OCI-LY3 (cell line): Measurements from ENCODE around the gene ELL2.

ENCODE experiments used
- EZH2phosphoT487 ChIP-seq: fragments of 200-600 bp; shearing (Covaris generic); IDR thresholded peaks from 2 replicates; pipeline ENCODE4 v1.6.1; 2018; ENCODE audit warnings: antibody characterized with exemption, mixed run types, low read depth
- TF ChIP-seq, protein P1 (sequence below): fragments of 200-600, 300-600 bp; sonication (generic); IDR thresholded peaks from 2 replicates; pipeline ENCODE4 v1.5.1; 2014; ENCODE audit warnings: antibody characterized with exemption, low read length, low read depth

DNA sequence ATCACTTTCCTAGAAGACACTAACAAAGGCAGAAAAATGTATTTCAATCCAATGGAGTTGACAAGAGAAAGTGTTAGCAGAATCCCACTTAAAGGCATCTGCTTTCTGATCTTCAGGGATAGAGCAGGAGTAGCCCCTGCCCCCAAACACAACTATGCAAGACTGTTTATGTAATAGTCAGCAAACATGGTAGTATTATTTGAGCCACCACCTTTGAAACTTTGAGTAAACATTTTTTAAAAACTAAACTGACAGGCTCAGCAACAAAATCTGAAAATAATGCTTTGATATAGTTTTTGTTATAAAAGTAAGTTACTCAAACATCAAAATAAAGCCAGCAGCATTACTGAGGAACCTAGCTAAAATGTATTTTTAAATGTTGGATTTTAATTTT lies 4.8 kb downstream of the ELL2 start:
- TF ChIP-seq, protein P1, sequence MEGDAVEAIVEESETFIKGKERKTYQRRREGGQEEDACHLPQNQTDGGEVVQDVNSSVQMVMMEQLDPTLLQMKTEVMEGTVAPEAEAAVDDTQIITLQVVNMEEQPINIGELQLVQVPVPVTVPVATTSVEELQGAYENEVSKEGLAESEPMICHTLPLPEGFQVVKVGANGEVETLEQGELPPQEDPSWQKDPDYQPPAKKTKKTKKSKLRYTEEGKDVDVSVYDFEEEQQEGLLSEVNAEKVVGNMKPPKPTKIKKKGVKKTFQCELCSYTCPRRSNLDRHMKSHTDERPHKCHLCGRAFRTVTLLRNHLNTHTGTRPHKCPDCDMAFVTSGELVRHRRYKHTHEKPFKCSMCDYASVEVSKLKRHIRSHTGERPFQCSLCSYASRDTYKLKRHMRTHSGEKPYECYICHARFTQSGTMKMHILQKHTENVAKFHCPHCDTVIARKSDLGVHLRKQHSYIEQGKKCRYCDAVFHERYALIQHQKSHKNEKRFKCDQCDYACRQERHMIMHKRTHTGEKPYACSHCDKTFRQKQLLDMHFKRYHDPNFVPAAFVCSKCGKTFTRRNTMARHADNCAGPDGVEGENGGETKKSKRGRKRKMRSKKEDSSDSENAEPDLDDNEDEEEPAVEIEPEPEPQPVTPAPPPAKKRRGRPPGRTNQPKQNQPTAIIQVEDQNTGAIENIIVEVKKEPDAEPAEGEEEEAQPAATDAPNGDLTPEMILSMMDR: no peak
- no peak for TF ChIP-seq EZH2phosphoT487
